Esophagus muscularis mucosa (tissue), 4 donors: ENCODE data around the gene ZNF121. TPM values are rescaled to one million over a fixed set of nuclear protein-coding genes. Genes with fewer than 3 reads are reported as not detected.

ENCODE experiments used
- DNase-seq: peaks from one replicate; pipeline ENCODE4 v3.0.0-alpha.2; 2017; ENCODE audit errors: extremely low spot score
- H3K27ac ChIP-seq, 4 donors: fragments of 200-600 bp; sonication (generic); replicated peaks in 1 of 4; 1 replicate in 3 of 4; 2 replicates in 1 of 4; pipeline ENCODE4 v1.5.1; 2016 to 2019; ENCODE audit warnings: mild to moderate bottlenecking in 1 of 4
- H3K27me3 ChIP-seq, 4 donors: fragments of 200-600 bp; sonication (generic); one replicate each; pipeline versions ENCODE4 v1.5.1 to v1.6.0; 2016 to 2019
- H3K36me3 ChIP-seq, 4 donors: fragments of 200-600 bp; sonication (generic); one replicate each; pipeline ENCODE4 v1.5.1; 2016 to 2019
- H3K4me1 ChIP-seq, 4 donors: fragments of 200-600 bp; sonication (generic); one replicate each; pipeline ENCODE4 v1.5.1; 2016 to 2019
- H3K4me3 ChIP-seq, 4 donors: fragments of 200-600 bp; sonication (generic); 1 replicate in 2 of 4; 2 replicates in 2 of 4; pipeline ENCODE4 v1.5.1; 2016 to 2019; ENCODE audit warnings: mild to moderate bottlenecking in 4 of 4, moderate library complexity in 1 of 4
- H3K9me3 ChIP-seq, 4 donors: fragments of 200-600 bp; sonication (generic); 1 replicate in 3 of 4; 2 replicates in 1 of 4; pipeline ENCODE4 v1.5.1; 2016 to 2019
- CTCF ChIP-seq, 3 experiments: fragments of 200-600 bp in 2 of 3; fragments of 450-650 bp in 1 of 3; sonication (generic) in 2 of 3; IDR thresholded peaks; one replicate each; pipeline ENCODE4 v1.5.1; 2017 to 2019; ENCODE audit warnings: antibody characterized with exemption in 3 of 3, mild to moderate bottlenecking in 2 of 3, moderate library complexity in 1 of 3
- EP300 ChIP-seq: sonication (generic); formaldehyde crosslinking; IDR thresholded peaks from one replicate; pipeline ENCODE4 v1.6.1; 2017; ENCODE audit warnings: antibody characterized with exemption
- POLR2A ChIP-seq: fragments of 450-650 bp; IDR thresholded peaks from one replicate; pipeline ENCODE4 v1.6.1; 2017; ENCODE audit warnings: antibody characterized with exemption, moderate library complexity, mild to moderate bottlenecking, low read depth
- POLR2AphosphoS5 ChIP-seq, 2 donors: sonication (generic); formaldehyde crosslinking; IDR thresholded peaks; one replicate each; pipeline ENCODE4 v1.6.1; 2017; ENCODE audit warnings: antibody characterized with exemption in 2 of 2
- WGBS: methylation state at CpG from one replicate; pipeline ENCODE4 v1.1.5; 2018; 5-methylcytosine and 5-hydroxymethylcytosine counted together
- intact Hi-C: fragments of 100-400 bp; cut with DNase I; formaldehyde crosslinking; loops from one replicate; pipeline ENCODE4 v1.15.1; 2023
- total RNA-seq, 4 donors: library from RNA; depleted of rRNA; stranded (reverse); fragments of >200 nt; gene quantifications; one replicate each; pipeline versions ENCODE4 v1.1.0 to v1.2.1, GENCODE V29; 2016

Gene ZNF121
- total RNA-seq, 4 donors from 2014 or later, result 18.3 to 31.1 (median 25.5) TPM

GRCh38 chr19:9620842-9621155 is 36.5 kb upstream of the ZNF121 start:
- Histone ChIP-seq H3K36me3 (peaks cover 35 to 38% (median 37%) of the 10 kb centered on the region in 4 donors), H3K4me3 (peak overlapping the region; percentile 60 to 97 (median 88)), H3K9me3 (no peaks in the 10 kb centered on the region), H3K4me1 (peaks cover 22 to 62% (median 53%) of the 10 kb centered on the region in 4 donors), H3K27ac (peak overlapping the region; percentile 87 to 94 (median 94)), H3K27me3 (peaks cover 0 to 4% (median 0%) of the 10 kb centered on the region in 4 donors)
- intact Hi-C loops, result loop anchor here (5.0 to 10.0 kb wide), 3 partner anchors 52 to 476 kb away; partner anchors contain the start of genes ZNF317 and ZNF846
- TF ChIP-seq CTCF (IDR thresholded peaks at IDR 0.05) (no peak), POLR2A (no peak), EP300 (no peak), POLR2AphosphoS5 (IDR thresholded peaks at IDR 0.05) (no peak)
- WGBS, result 2% methylated on average over 16 of the region's 16 CpGs
- DNase-seq, result no peak

- H3K4me1 ChIP-seq, result peaks cover 12 to 20% (median 14%) of the 10 kb centered on the region in 4 donors
- peaks cover 0 to under 1% (median 0%) of the 10 kb centered on the region in 4 donors for H3K27me3 ChIP-seq
- H3K27ac ChIP-seq, result no peak overlapping the region
- H3K36me3 ChIP-seq, result peaks cover 85 to 87% (median 87%) of the 10 kb centered on the region in 4 donors
- intact Hi-C loops, result no loop called here
- no peak for DNase-seq
- no peak for TF ChIP-seq EP300
- TF ChIP-seq CTCF (IDR thresholded peaks at IDR 0.05), result no peak
- no peak for TF ChIP-seq POLR2A
- no peak for TF ChIP-seq POLR2AphosphoS5 (IDR thresholded peaks at IDR 0.05)
- no peak overlapping the region for H3K4me3 ChIP-seq
- peaks cover 6 to 27% (median 24%) of the 10 kb centered on the region in 4 donors for H3K9me3 ChIP-seq
These were observed 31.5 kb upstream of the ZNF121 start for GRCh38 chr19:9615844-9616243.

GRCh38 chr19:9610484-9611113 is 26.3 kb upstream of the ZNF121 start:
- no peaks in the 10 kb centered on the region for H3K27me3 ChIP-seq
- no peak overlapping the region for H3K4me3 ChIP-seq
- H3K36me3 ChIP-seq, result peaks cover 68 to 84% (median 77%) of the 10 kb centered on the region in 4 donors
- DNase-seq, result no peak
- no peak overlapping the region for H3K27ac ChIP-seq
- intact Hi-C loops, result no loop called here
- H3K4me1 ChIP-seq, result no peaks in the 10 kb centered on the region
- TF ChIP-seq EP300 (no peak), POLR2A (no peak), POLR2AphosphoS5 (IDR thresholded peaks at IDR 0.05) (no peak), CTCF (IDR thresholded peaks at IDR 0.05) (no peak)
- H3K9me3 ChIP-seq, result peaks cover 7 to 75% (median 53%) of the 10 kb centered on the region in 4 donors
- 100% methylated on average over 2 of the region's 2 CpGs for WGBS

GRCh38 chr19:9608912-9609311 is 24.6 kb upstream of the ZNF121 start:
- Histone ChIP-seq H3K27ac (no peak overlapping the region), H3K27me3 (no peaks in the 10 kb centered on the region), H3K36me3 (peaks cover 51 to 67% (median 60%) of the 10 kb centered on the region in 4 donors), H3K4me1 (no peaks in the 10 kb centered on the region), H3K9me3 (peaks cover 7 to 75% (median 53%) of the 10 kb centered on the region in 4 donors), H3K4me3 (no peak overlapping the region)
- no peak for DNase-seq
- intact Hi-C loops, result no loop called here
- TF ChIP-seq POLR2AphosphoS5 (IDR thresholded peaks at IDR 0.05) (no peak), POLR2A (no peak)
- 92% methylated on average over 5 of the region's 5 CpGs for WGBS

- TF ChIP-seq POLR2AphosphoS5 (IDR thresholded peaks at IDR 0.05), result no peak
- TF ChIP-seq EP300, result no peak
- H3K27ac ChIP-seq, result no peak overlapping the region
- DNase-seq, result no peak
- no peak overlapping the region for H3K4me3 ChIP-seq
- no peaks in the 10 kb centered on the region for H3K36me3 ChIP-seq
- intact Hi-C loops, result no loop called here
- peaks cover 0 to 7% (median 4%) of the 10 kb centered on the region in 4 donors for H3K9me3 ChIP-seq
- peaks cover 0 to 12% (median 0%) of the 10 kb centered on the region in 4 donors for H3K27me3 ChIP-seq
- H3K4me1 ChIP-seq, result no peaks in the 10 kb centered on the region
- WGBS, result 68% methylated on average over 3 of the region's 3 CpGs
These were observed 12.7 kb upstream of the ZNF121 start for GRCh38 chr19:9597027-9597426.
